Ramos (cell line): Measurements from ENCODE around the gene KIRREL3.

Source experiments
- in situ Hi-C: fragments of 300-500 bp; cut with MboI; formaldehyde crosslinking; loops from one replicate; pipeline ENCODE4 v1.14.3; 2022; ENCODE audit warnings: low sequenced_read_pairs; ENCODE audit not compliant: unreplicated experiment

The KIRREL3 gene

GRCh38 chr11:126512741-126513715 is 487.5 kb downstream of the KIRREL3 start:
- in situ Hi-C loops, result no loop called here

- in situ Hi-C loops, result no loop called here
Observed at GRCh38 chr11:126512251-126512650, 488.3 kb downstream of the KIRREL3 start.

- in situ Hi-C loops, result no loop called here
Observed at GRCh38 chr11:126511475-126512115, 489.0 kb downstream of the KIRREL3 start.

GRCh38 chr11:126510621-126511370 is 489.8 kb downstream of the KIRREL3 start:
- in situ Hi-C loops, result no loop called here

GRCh38 chr11:126507646-126508045 is 492.9 kb downstream of the KIRREL3 start:
- in situ Hi-C loops, result no loop called here

- in situ Hi-C loops, result no loop called here
Observed at GRCh38 chr11:126506789-126507188, 493.8 kb downstream of the KIRREL3 start.

GRCh38 chr11:126502982-126503381 is 497.6 kb downstream of the KIRREL3 start:
- in situ Hi-C loops, result no loop called here

- in situ Hi-C loops, result no loop called here
Observed at GRCh38 chr11:126502159-126502558, 498.4 kb downstream of the KIRREL3 start.

GRCh38 chr11:126501641-126502040 is 498.9 kb downstream of the KIRREL3 start:
- in situ Hi-C loops, result no loop called here

- in situ Hi-C loops, result no loop called here
Observed at GRCh38 chr11:126500981-126501380, 499.6 kb downstream of the KIRREL3 start.

GRCh38 chr11:126499131-126499752 is 501.3 kb downstream of the KIRREL3 start:
- in situ Hi-C loops, result no loop called here

- in situ Hi-C loops, result no loop called here
Observed at GRCh38 chr11:126498281-126498680, 502.3 kb downstream of the KIRREL3 start.

- in situ Hi-C loops, result no loop called here
Observed at GRCh38 chr11:126497581-126498122, 502.9 kb downstream of the KIRREL3 start.

GRCh38 chr11:126496576-126497337 is 503.8 kb downstream of the KIRREL3 start:
- in situ Hi-C loops, result no loop called here

GRCh38 chr11:126495281-126496220 is 505.0 kb downstream of the KIRREL3 start:
- in situ Hi-C loops, result no loop called here

- in situ Hi-C loops, result no loop called here
Observed at GRCh38 chr11:126494831-126495230, 505.7 kb downstream of the KIRREL3 start.

GRCh38 chr11:126492331-126493082 is 508.1 kb downstream of the KIRREL3 start:
- in situ Hi-C loops, result no loop called here
